Liver (tissue), 9 donors: Measurements from ENCODE around the gene SMG7. TPM values are rescaled to one million over a fixed set of nuclear protein-coding genes. Genes with fewer than 3 reads are reported as not detected.

Experiments used
- DNase-seq: peaks from one replicate; pipeline ENCODE4 v3.0.0-alpha.2; 2017; ENCODE audit warnings: low spot score
- H3K27ac ChIP-seq, 2 donors: one replicate each; pipeline ENCODE4 v1.7.0; 2013; ENCODE audit warnings: inconsistent platforms in 2 of 2, low read length in 2 of 2, control low read depth in 1 of 2, low read depth in 1 of 2, mild to moderate bottlenecking in 1 of 2
- H3K27me3 ChIP-seq, 4 donors: one replicate each; pipeline versions ENCODE4 v1.6.1 to v1.7.0; 2013; ENCODE audit warnings: low read length in 3 of 4, inconsistent platforms in 1 of 4, mild to moderate bottlenecking in 1 of 4, moderate library complexity in 1 of 4; ENCODE audit not compliant: control insufficient read depth in 4 of 4, insufficient read depth in 4 of 4
- H3K36me3 ChIP-seq, 4 donors: one replicate each; pipeline versions ENCODE4 v1.6.1 to v1.7.0; 2013; ENCODE audit warnings: low read length in 3 of 4, mild to moderate bottlenecking in 3 of 4, low read depth in 1 of 4, moderate library complexity in 1 of 4; ENCODE audit not compliant: control insufficient read depth in 4 of 4, insufficient read depth in 3 of 4
- H3K4me1 ChIP-seq, 4 donors: one replicate each; pipeline versions ENCODE4 v1.6.1 to v1.7.0; 2013; ENCODE audit warnings: low read length in 3 of 4, mild to moderate bottlenecking in 3 of 4, moderate library complexity in 1 of 4; ENCODE audit not compliant: control insufficient read depth in 4 of 4, insufficient read depth in 4 of 4
- H3K4me3 ChIP-seq, 3 donors: one replicate each; pipeline versions ENCODE4 v1.6.1 to v1.7.0; 2013; ENCODE audit warnings: low read length in 3 of 3, control low read depth in 1 of 3, low read depth in 1 of 3, mild to moderate bottlenecking in 1 of 3
- H3K9ac ChIP-seq, 2 donors: one replicate each; pipeline ENCODE4 v1.7.0; 2013; ENCODE audit warnings: low read length in 2 of 2, mild to moderate bottlenecking in 2 of 2, moderate library complexity in 2 of 2, control low read depth in 1 of 2, low read depth in 1 of 2
- H3K9me3 ChIP-seq, 4 donors: one replicate each; pipeline versions ENCODE4 v1.6.1 to v1.7.0; 2013; ENCODE audit warnings: low read length in 3 of 4; ENCODE audit not compliant: control insufficient read depth in 4 of 4
- FOXA1 ChIP-seq: IDR thresholded peaks from 2 replicates; pipeline ENCODE4 v1.6.1; 2016; ENCODE audit warnings: antibody characterized with exemption
- FOXA2 ChIP-seq: IDR thresholded peaks from 2 replicates; pipeline ENCODE4 v1.6.1; 2016; ENCODE audit warnings: antibody characterized with exemption
- GABPA ChIP-seq, 2 donors: IDR thresholded peaks in 1 of 2; conservative IDR thresholded peaks in 1 of 2; 2 replicates each; pipeline ENCODE4 v1.6.1; 2016; ENCODE audit warnings: antibody characterized with exemption in 2 of 2, mild to moderate bottlenecking in 1 of 2, moderate library complexity in 1 of 2
- HNF4A ChIP-seq, 2 donors: conservative IDR thresholded peaks; 2 replicates each; pipeline ENCODE4 v1.6.1; 2016; ENCODE audit warnings: antibody characterized with exemption in 2 of 2, mild to moderate bottlenecking in 2 of 2
- HNF4G ChIP-seq: IDR thresholded peaks from 2 replicates; pipeline ENCODE4 v1.6.1; 2016; ENCODE audit warnings: antibody characterized with exemption
- JUND ChIP-seq, 2 donors: IDR thresholded peaks; 2 replicates each; pipeline ENCODE4 v1.6.1; 2016; ENCODE audit warnings: antibody characterized with exemption in 2 of 2
- NR2F2 ChIP-seq: IDR thresholded peaks from 2 replicates; pipeline ENCODE4 v1.6.1; 2016; ENCODE audit warnings: antibody characterized with exemption
- RAD21 ChIP-seq, 2 donors: IDR thresholded peaks; 2 replicates each; pipeline ENCODE4 v1.6.1; 2016; ENCODE audit warnings: antibody characterized with exemption in 2 of 2, mild to moderate bottlenecking in 2 of 2
- SP1 ChIP-seq: IDR thresholded peaks from 2 replicates; pipeline ENCODE4 v1.6.1; 2018; ENCODE audit warnings: antibody characterized with exemption, mild to moderate bottlenecking
- YY1 ChIP-seq: IDR thresholded peaks from 2 replicates; pipeline ENCODE4 v1.6.1; 2016; ENCODE audit warnings: antibody characterized with exemption, mild to moderate bottlenecking
- WGBS: extraction: QIAGEN DNeasy Blood & Tissue Kit; methylation state at CpG from one replicate; pipeline ENCODE4 v1.1.7; 2013; 5-methylcytosine and 5-hydroxymethylcytosine counted together
- polyA plus RNA-seq, 2 donors: library from polyadenylated mRNA; stranded (reverse) in 1 of 2; unstranded in 1 of 2; fragments of 200-250 nt in 1 of 2; fragments of >200 nt in 1 of 2; fragmentation: Nextera tagmentation in 1 of 2; extraction: Ambion mirVana in 1 of 2; gene quantifications; one replicate each; pipeline versions ENCODE4 v1.2.1 to v1.2.3, GENCODE V29; 2013 to 2015
- total RNA-seq, 2 donors: library from RNA; depleted of rRNA; stranded (reverse); fragments of >200 nt; gene quantifications; one replicate each; pipeline ENCODE4 v1.2.3, GENCODE V29; 2014
- TF ChIP-seq, protein P1 (sequence below): IDR thresholded peaks from 2 replicates; pipeline ENCODE4 v1.6.1; 2016; ENCODE audit warnings: antibody characterized with exemption, mild to moderate bottlenecking
- TF ChIP-seq, protein P2 (sequence below): fragments of 150-350 bp; IDR thresholded peaks from 2 replicates; pipeline ENCODE4 v1.5.1; 2017; ENCODE audit warnings: improper control_type of control experiment, low read depth, low read length; ENCODE audit not compliant: missing input control
- TF ChIP-seq, protein P3 (sequence below): IDR thresholded peaks from 2 replicates; pipeline ENCODE4 v1.6.1; 2016; ENCODE audit warnings: antibody characterized with exemption
- TF ChIP-seq, protein P4 (sequence below): IDR thresholded peaks from 2 replicates; pipeline ENCODE4 v1.6.1; 2016; ENCODE audit warnings: antibody characterized with exemption
- TF ChIP-seq, protein P5 (sequence below): IDR thresholded peaks from 2 replicates; pipeline ENCODE4 v1.6.1; 2016; ENCODE audit warnings: antibody characterized with exemption
- donor health status: healthy.
- donor health status: healthy.
- donor health status: healthy.
- donor health status: healthy.
- donor health status: healthy.

The SMG7 gene
- total and polyA plus RNA-seq, 4 donors: 9.5 to 28.7 (median 13.6) TPM

DNA sequence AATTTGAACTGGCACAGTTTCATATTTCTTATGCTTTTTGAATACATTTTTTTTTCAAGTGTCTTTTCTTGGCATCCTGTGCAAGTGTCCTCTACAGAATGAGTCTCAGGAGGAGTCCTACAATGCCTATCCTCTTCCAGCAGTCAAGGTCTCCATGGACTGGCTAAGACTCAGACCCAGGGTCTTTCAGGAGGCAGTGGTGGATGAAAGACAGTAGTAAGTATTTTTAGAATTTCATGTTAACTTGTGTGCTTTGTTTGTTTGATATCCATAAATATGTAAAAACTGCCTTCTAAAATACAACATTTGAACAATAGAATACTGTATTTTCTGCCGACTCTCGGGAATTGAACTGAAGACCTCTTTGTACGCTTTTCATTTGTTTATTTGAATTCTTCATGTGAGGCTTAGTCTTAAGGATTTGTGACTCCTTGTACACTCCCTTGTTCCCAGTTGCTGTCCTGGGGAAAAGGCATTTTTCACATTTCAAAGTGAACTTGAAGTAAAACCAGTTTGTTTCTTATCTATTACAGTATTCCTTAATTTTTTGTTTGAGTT lies 61.4 kb downstream of the SMG7 start:
- Histone ChIP-seq H3K27ac (no peak overlapping the region), H3K4me1 (no peaks in the 10 kb centered on the region), H3K4me3 (no peak overlapping the region), H3K36me3 (peaks cover 9 to 64% (median 39%) of the 10 kb centered on the region in 4 donors), H3K27me3 (no peaks in the 10 kb centered on the region), H3K9me3 (no peaks in the 10 kb centered on the region), H3K9ac (no peak overlapping the region)
- TF ChIP-seq SP1 (no peak), YY1 (no peak), JUND (IDR thresholded peaks at IDR 0.05) (no peak), RAD21 (IDR thresholded peaks at IDR 0.05) (no peak), GABPA (IDR thresholded peaks at IDR 0.05 in 1 of 2, conservative IDR thresholded peaks at IDR 0.05 in 1 of 2) (no peak), FOXA1 (no peak), FOXA2 (no peak), HNF4G (no peak), HNF4A (conservative IDR thresholded peaks at IDR 0.05) (no peak), NR2F2 (no peak)
- TF ChIP-seq, protein P1, sequence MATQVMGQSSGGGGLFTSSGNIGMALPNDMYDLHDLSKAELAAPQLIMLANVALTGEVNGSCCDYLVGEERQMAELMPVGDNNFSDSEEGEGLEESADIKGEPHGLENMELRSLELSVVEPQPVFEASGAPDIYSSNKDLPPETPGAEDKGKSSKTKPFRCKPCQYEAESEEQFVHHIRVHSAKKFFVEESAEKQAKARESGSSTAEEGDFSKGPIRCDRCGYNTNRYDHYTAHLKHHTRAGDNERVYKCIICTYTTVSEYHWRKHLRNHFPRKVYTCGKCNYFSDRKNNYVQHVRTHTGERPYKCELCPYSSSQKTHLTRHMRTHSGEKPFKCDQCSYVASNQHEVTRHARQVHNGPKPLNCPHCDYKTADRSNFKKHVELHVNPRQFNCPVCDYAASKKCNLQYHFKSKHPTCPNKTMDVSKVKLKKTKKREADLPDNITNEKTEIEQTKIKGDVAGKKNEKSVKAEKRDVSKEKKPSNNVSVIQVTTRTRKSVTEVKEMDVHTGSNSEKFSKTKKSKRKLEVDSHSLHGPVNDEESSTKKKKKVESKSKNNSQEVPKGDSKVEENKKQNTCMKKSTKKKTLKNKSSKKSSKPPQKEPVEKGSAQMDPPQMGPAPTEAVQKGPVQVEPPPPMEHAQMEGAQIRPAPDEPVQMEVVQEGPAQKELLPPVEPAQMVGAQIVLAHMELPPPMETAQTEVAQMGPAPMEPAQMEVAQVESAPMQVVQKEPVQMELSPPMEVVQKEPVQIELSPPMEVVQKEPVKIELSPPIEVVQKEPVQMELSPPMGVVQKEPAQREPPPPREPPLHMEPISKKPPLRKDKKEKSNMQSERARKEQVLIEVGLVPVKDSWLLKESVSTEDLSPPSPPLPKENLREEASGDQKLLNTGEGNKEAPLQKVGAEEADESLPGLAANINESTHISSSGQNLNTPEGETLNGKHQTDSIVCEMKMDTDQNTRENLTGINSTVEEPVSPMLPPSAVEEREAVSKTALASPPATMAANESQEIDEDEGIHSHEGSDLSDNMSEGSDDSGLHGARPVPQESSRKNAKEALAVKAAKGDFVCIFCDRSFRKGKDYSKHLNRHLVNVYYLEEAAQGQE: no peak
- TF ChIP-seq, protein P2, sequence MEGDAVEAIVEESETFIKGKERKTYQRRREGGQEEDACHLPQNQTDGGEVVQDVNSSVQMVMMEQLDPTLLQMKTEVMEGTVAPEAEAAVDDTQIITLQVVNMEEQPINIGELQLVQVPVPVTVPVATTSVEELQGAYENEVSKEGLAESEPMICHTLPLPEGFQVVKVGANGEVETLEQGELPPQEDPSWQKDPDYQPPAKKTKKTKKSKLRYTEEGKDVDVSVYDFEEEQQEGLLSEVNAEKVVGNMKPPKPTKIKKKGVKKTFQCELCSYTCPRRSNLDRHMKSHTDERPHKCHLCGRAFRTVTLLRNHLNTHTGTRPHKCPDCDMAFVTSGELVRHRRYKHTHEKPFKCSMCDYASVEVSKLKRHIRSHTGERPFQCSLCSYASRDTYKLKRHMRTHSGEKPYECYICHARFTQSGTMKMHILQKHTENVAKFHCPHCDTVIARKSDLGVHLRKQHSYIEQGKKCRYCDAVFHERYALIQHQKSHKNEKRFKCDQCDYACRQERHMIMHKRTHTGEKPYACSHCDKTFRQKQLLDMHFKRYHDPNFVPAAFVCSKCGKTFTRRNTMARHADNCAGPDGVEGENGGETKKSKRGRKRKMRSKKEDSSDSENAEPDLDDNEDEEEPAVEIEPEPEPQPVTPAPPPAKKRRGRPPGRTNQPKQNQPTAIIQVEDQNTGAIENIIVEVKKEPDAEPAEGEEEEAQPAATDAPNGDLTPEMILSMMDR: no peak
- TF ChIP-seq, protein P3, sequence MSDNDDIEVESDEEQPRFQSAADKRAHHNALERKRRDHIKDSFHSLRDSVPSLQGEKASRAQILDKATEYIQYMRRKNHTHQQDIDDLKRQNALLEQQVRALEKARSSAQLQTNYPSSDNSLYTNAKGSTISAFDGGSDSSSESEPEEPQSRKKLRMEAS: no peak
- TF ChIP-seq, protein P4, sequence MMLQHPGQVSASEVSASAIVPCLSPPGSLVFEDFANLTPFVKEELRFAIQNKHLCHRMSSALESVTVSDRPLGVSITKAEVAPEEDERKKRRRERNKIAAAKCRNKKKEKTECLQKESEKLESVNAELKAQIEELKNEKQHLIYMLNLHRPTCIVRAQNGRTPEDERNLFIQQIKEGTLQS: no peak
- TF ChIP-seq, protein P5, sequence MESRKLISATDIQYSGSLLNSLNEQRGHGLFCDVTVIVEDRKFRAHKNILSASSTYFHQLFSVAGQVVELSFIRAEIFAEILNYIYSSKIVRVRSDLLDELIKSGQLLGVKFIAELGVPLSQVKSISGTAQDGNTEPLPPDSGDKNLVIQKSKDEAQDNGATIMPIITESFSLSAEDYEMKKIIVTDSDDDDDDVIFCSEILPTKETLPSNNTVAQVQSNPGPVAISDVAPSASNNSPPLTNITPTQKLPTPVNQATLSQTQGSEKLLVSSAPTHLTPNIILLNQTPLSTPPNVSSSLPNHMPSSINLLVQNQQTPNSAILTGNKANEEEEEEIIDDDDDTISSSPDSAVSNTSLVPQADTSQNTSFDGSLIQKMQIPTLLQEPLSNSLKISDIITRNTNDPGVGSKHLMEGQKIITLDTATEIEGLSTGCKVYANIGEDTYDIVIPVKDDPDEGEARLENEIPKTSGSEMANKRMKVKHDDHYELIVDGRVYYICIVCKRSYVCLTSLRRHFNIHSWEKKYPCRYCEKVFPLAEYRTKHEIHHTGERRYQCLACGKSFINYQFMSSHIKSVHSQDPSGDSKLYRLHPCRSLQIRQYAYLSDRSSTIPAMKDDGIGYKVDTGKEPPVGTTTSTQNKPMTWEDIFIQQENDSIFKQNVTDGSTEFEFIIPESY: no peak
- 95% methylated on average over 3 of the region's 3 CpGs for WGBS
- no peak for DNase-seq

DNA sequence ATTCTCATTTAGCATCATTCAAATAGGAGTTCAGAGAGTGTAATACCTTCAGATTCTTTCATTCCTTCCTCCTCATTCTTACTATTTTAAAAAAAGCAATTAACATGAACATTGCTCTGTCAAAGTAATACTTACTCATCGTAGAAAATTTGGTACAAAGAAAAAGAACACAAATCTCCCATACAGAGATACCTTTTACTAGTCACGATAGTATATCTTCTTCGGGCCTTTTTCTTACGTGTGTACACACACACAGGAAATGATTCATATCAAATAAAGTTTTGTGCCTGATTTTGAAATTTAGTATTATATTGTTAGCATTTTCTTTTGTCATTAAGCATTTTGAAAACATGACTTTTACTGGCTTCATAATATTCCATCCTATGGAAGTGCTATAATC lies 65.1 kb downstream of the SMG7 start:
- Histone ChIP-seq H3K9ac (no peak overlapping the region), H3K36me3 (peaks cover 8 to 67% (median 48%) of the 10 kb centered on the region in 4 donors), H3K9me3 (no peaks in the 10 kb centered on the region), H3K4me3 (no peak overlapping the region), H3K4me1 (no peaks in the 10 kb centered on the region), H3K27ac (no peak overlapping the region), H3K27me3 (no peaks in the 10 kb centered on the region)
- no peak for TF ChIP-seq JUND (IDR thresholded peaks at IDR 0.05)
- 94% methylated on average over 4 of the region's 4 CpGs for WGBS
- DNase-seq: no peak
